CD4-positive, CD25-positive, alpha-beta regulatory T cell (primary cell): Measurements from ENCODE around the gene GMDS. TPM values are rescaled to one million over a fixed set of nuclear protein-coding genes. Genes with fewer than 3 reads are reported as not detected.

Experiments
- ATAC-seq, 2 donors: fragments of 150-1000 bp; cut with Tn5 transposase; one replicate each; pipeline ENCODE4 v1.10.0; 2021; ENCODE audit warnings: low read depth in 2 of 2, moderate number of reproducible peaks in 2 of 2, moderate library complexity in 1 of 2
- DNase-seq, 3 donors: peaks; one replicate each; pipeline versions ENCODE4 v3.0.0 to v3.0.0-alpha.2; 2012 to 2022; ENCODE audit warnings: mixed read lengths in 1 of 3
- H3K27ac ChIP-seq: one replicate; pipeline ENCODE4 v1.7.0; 2013; ENCODE audit warnings: mild to moderate bottlenecking, low read length; ENCODE audit not compliant: insufficient read depth, poor library complexity, severe bottlenecking
- H3K27me3 ChIP-seq: one replicate; pipeline ENCODE4 v1.7.0; 2013; ENCODE audit warnings: low read length; ENCODE audit not compliant: control insufficient read depth, insufficient read depth
- H3K36me3 ChIP-seq: one replicate; pipeline ENCODE4 v1.7.0; 2013; ENCODE audit warnings: mild to moderate bottlenecking, low read length, moderate library complexity; ENCODE audit not compliant: control insufficient read depth, insufficient read depth
- H3K4me1 ChIP-seq: 2 replicates; pipeline ENCODE4 v1.7.0; 2013; ENCODE audit warnings: mild to moderate bottlenecking, low read length; ENCODE audit not compliant: insufficient read depth, control insufficient read depth, poor library complexity, severe bottlenecking
- H3K4me3 ChIP-seq: one replicate; pipeline ENCODE4 v1.7.0; 2013; ENCODE audit warnings: low read depth, mild to moderate bottlenecking, low read length, moderate library complexity
- H3K9me3 ChIP-seq, 2 experiments: 1 replicate in 1 of 2; 2 replicates in 1 of 2; pipeline ENCODE4 v1.7.0; 2013; ENCODE audit warnings: low read length in 2 of 2, mild to moderate bottlenecking in 1 of 2, moderate library complexity in 1 of 2; ENCODE audit not compliant: control insufficient read depth in 2 of 2
- H3K27ac Mint-ChIP-seq, 3 donors: one replicate each; pipeline ENCODE4 v1.8.0; 2020 to 2022; ENCODE audit warnings: mild to moderate bottlenecking in 3 of 3, mixed read lengths in 3 of 3, moderate library complexity in 2 of 3
- H3K27me3 Mint-ChIP-seq: one replicate; pipeline ENCODE4 v1.8.0; 2022; ENCODE audit warnings: mild to moderate bottlenecking, mixed read lengths
- H3K36me3 Mint-ChIP-seq: one replicate; pipeline ENCODE4 v1.8.0; 2020; ENCODE audit warnings: mixed read lengths
- H3K4me1 Mint-ChIP-seq, 4 donors: one replicate each; pipeline ENCODE4 v1.8.0; 2020 to 2022; ENCODE audit warnings: mixed read lengths in 4 of 4, mild to moderate bottlenecking in 1 of 4
- H3K4me3 Mint-ChIP-seq, 4 donors: one replicate each; pipeline ENCODE4 v1.8.0; 2020 to 2022; ENCODE audit warnings: mild to moderate bottlenecking in 4 of 4, mixed read lengths in 4 of 4, moderate library complexity in 3 of 4
- H3K9me3 Mint-ChIP-seq, 7 donors: one replicate each; pipeline ENCODE4 v1.8.0; 2020 to 2022; ENCODE audit warnings: mixed read lengths in 7 of 7, mild to moderate bottlenecking in 3 of 7, moderate library complexity in 2 of 7
- polyA plus RNA-seq, 4 donors: library from polyadenylated mRNA; unstranded; fragments of 300-500 nt; fragmentation: Illumina TruSeq; gene quantifications; one replicate each; pipeline ENCODE4 v1.2.3, GENCODE V29; 2021
- total RNA-seq: library from RNA; stranded (reverse); gene quantifications from one replicate; pipeline ENCODE4 v1.2.3, GENCODE V29; 2022

GMDS gene
- total and polyA plus RNA-seq, 5 donors from 2014 or later, result 17.5 to 23.9 (median 20.2) TPM

GRCh38 chr6:1820165-1820564 is 425.2 kb downstream of the GMDS start:
- H3K27ac Mint-ChIP-seq, result no peak overlapping the region
- H3K9me3 ChIP-seq, result no peaks in the 10 kb centered on the region
- peaks cover 12% of the 10 kb centered on the region for H3K36me3 Mint-ChIP-seq
- no peak overlapping the region for H3K4me3 ChIP-seq
- DNase-seq (no peak), ATAC-seq (no peak)
- H3K4me1 ChIP-seq, result no peaks in the 10 kb centered on the region
- no peaks in the 10 kb centered on the region for H3K27me3 Mint-ChIP-seq
- no peaks in the 10 kb centered on the region for H3K27me3 ChIP-seq
- no peak overlapping the region for H3K4me3 Mint-ChIP-seq
- peaks cover 0 to 4% (median under 1%) of the 10 kb centered on the region in 4 donors for H3K4me1 Mint-ChIP-seq
- no peak overlapping the region for H3K27ac ChIP-seq
- no peaks in the 10 kb centered on the region for H3K9me3 Mint-ChIP-seq
- H3K36me3 ChIP-seq, result no peaks in the 10 kb centered on the region

GRCh38 chr6:1819007-1819406 is 426.4 kb downstream of the GMDS start:
- Mint-ChIP-seq H3K4me3 (no peak overlapping the region), H3K4me1 (peaks cover 0 to 9% (median under 1%) of the 10 kb centered on the region in 4 donors), H3K27ac (no peak overlapping the region)

GRCh38 chr6:1817033-1817761 is 428.2 kb downstream of the GMDS start:
- H3K36me3 ChIP-seq, result no peaks in the 10 kb centered on the region
- ATAC-seq (no peak), DNase-seq (no peak)
- peaks cover 0 to 9% (median under 1%) of the 10 kb centered on the region in 4 donors for H3K4me1 Mint-ChIP-seq
- H3K9me3 Mint-ChIP-seq, result peaks cover 0 to 1% (median 0%) of the 10 kb centered on the region in 7 donors
- no peak overlapping the region for H3K4me3 Mint-ChIP-seq
- H3K36me3 Mint-ChIP-seq, result peaks cover 4% of the 10 kb centered on the region
- H3K27ac Mint-ChIP-seq, result no peak overlapping the region
- H3K9me3 ChIP-seq, result no peaks in the 10 kb centered on the region
- H3K4me3 ChIP-seq, result no peak overlapping the region
- no peaks in the 10 kb centered on the region for H3K27me3 Mint-ChIP-seq
- H3K27ac ChIP-seq, result no peak overlapping the region
- no peaks in the 10 kb centered on the region for H3K27me3 ChIP-seq
- H3K4me1 ChIP-seq, result no peaks in the 10 kb centered on the region

More at GRCh38 chr6:1819007-1819406, 426.4 kb downstream of the GMDS start:
- no peak overlapping the region for H3K27ac ChIP-seq
- H3K4me1 ChIP-seq, result no peaks in the 10 kb centered on the region
- H3K4me3 ChIP-seq, result no peak overlapping the region
- no peak for ATAC-seq
- H3K36me3 Mint-ChIP-seq, result peaks cover 7% of the 10 kb centered on the region
- H3K36me3 ChIP-seq, result no peaks in the 10 kb centered on the region
- peaks cover 0 to 1% (median 0%) of the 10 kb centered on the region in 7 donors for H3K9me3 Mint-ChIP-seq
- no peak for DNase-seq
- H3K27me3 ChIP-seq, result no peaks in the 10 kb centered on the region
- H3K27me3 Mint-ChIP-seq, result no peaks in the 10 kb centered on the region
- H3K9me3 ChIP-seq, result no peaks in the 10 kb centered on the region

GRCh38 chr6:1815827-1816452 is 429.5 kb downstream of the GMDS start:
- Histone ChIP-seq H3K36me3 (no peaks in the 10 kb centered on the region), H3K4me1 (no peaks in the 10 kb centered on the region), H3K27me3 (no peaks in the 10 kb centered on the region), H3K27ac (no peak overlapping the region), H3K9me3 (no peaks in the 10 kb centered on the region), H3K4me3 (no peak overlapping the region)
- Mint-ChIP-seq H3K27me3 (no peaks in the 10 kb centered on the region), H3K9me3 (peaks cover 0 to 1% (median 0%) of the 10 kb centered on the region in 7 donors), H3K4me1 (peaks cover 0 to 9% (median under 1%) of the 10 kb centered on the region in 4 donors), H3K27ac (no peak overlapping the region), H3K4me3 (no peak overlapping the region), H3K36me3 (peaks cover 4% of the 10 kb centered on the region)
- ATAC-seq (no peak), DNase-seq (no peak)

GRCh38 chr6:1814279-1814678 is 431.1 kb downstream of the GMDS start:
- Mint-ChIP-seq H3K9me3 (peaks cover 0 to 1% (median 0%) of the 10 kb centered on the region in 7 donors), H3K27me3 (no peaks in the 10 kb centered on the region), H3K36me3 (peaks cover 4% of the 10 kb centered on the region), H3K4me1 (peaks cover 0 to 13% (median under 1%) of the 10 kb centered on the region in 4 donors), H3K4me3 (no peak overlapping the region), H3K27ac (no peak overlapping the region)
- Histone ChIP-seq H3K4me3 (no peak overlapping the region), H3K27ac (no peak overlapping the region), H3K36me3 (no peaks in the 10 kb centered on the region), H3K9me3 (no peaks in the 10 kb centered on the region), H3K4me1 (no peaks in the 10 kb centered on the region), H3K27me3 (no peaks in the 10 kb centered on the region)
- no peak for DNase-seq
- ATAC-seq, result no peak

GRCh38 chr6:1812487-1812886 is 432.9 kb downstream of the GMDS start:
- H3K27ac Mint-ChIP-seq, result no peak overlapping the region

GRCh38 chr6:1812034-1812433 is 433.4 kb downstream of the GMDS start:
- H3K27me3 ChIP-seq, result no peaks in the 10 kb centered on the region
- H3K9me3 ChIP-seq, result no peaks in the 10 kb centered on the region
- Mint-ChIP-seq H3K27me3 (no peaks in the 10 kb centered on the region), H3K4me3 (no peak overlapping the region), H3K36me3 (no peaks in the 10 kb centered on the region), H3K4me1 (peaks cover 0 to 9% (median under 1%) of the 10 kb centered on the region in 4 donors), H3K27ac (no peak overlapping the region), H3K9me3 (peaks cover 0 to 1% (median 0%) of the 10 kb centered on the region in 7 donors)
- H3K27ac ChIP-seq, result no peak overlapping the region
- DNase-seq (no peak), ATAC-seq (no peak)
- no peaks in the 10 kb centered on the region for H3K36me3 ChIP-seq
- no peaks in the 10 kb centered on the region for H3K4me1 ChIP-seq
- H3K4me3 ChIP-seq, result no peak overlapping the region

More at GRCh38 chr6:1812487-1812886, 432.9 kb downstream of the GMDS start:
- H3K4me3 ChIP-seq, result no peak overlapping the region
- Mint-ChIP-seq H3K4me3 (no peak overlapping the region), H3K36me3 (peaks cover 2% of the 10 kb centered on the region), H3K9me3 (peaks cover 0 to 1% (median 0%) of the 10 kb centered on the region in 7 donors), H3K27me3 (no peaks in the 10 kb centered on the region), H3K4me1 (peaks cover 0 to 9% (median under 1%) of the 10 kb centered on the region in 4 donors)
- no peak overlapping the region for H3K27ac ChIP-seq
- no peaks in the 10 kb centered on the region for H3K36me3 ChIP-seq
- no peaks in the 10 kb centered on the region for H3K9me3 ChIP-seq
- H3K27me3 ChIP-seq, result no peaks in the 10 kb centered on the region
- no peaks in the 10 kb centered on the region for H3K4me1 ChIP-seq
- ATAC-seq, result no peak
- DNase-seq, result no peak
